Upper lobe of right lung (tissue), 1 donor: ENCODE results near the gene RPUSD3. TPM values are rescaled to one million over a fixed set of nuclear protein-coding genes. Genes with fewer than 3 reads are reported as not detected.
A peak's percentile ranks its signal among the peaks of the same experiment; 100 is the strongest.
"Not testable (repeated sequence)": the region's sequence is repeated elsewhere in the genome, so short reads cannot be mapped to it uniquely, and the experiment has no call there.

Experiments
- ATAC-seq: fragments of 200-7000 bp; cut with Tn5 transposase; one replicate; pipeline ENCODE4 v1.9.1; 2020; ENCODE audit warnings: mild to moderate bottlenecking, moderate library complexity
- DNase-seq: peaks from one replicate; pipeline ENCODE4 v3.0.0-alpha.2; 2020
- H3K27ac ChIP-seq: fragments of 200-600 bp; one replicate; pipeline ENCODE4 v1.8.0; 2022
- H3K27me3 ChIP-seq: fragments of 200-600 bp; one replicate; pipeline ENCODE4 v1.8.0; 2022; ENCODE audit warnings: mild to moderate bottlenecking
- H3K36me3 ChIP-seq: fragments of 200-600 bp; one replicate; pipeline ENCODE4 v1.8.0; 2022
- H3K4me1 ChIP-seq: fragments of 200-600 bp; one replicate; pipeline ENCODE4 v1.8.0; 2022
- H3K4me3 ChIP-seq: fragments of 200-600 bp; one replicate; pipeline ENCODE4 v1.8.0; 2022; ENCODE audit warnings: mild to moderate bottlenecking
- H3K9me3 ChIP-seq: fragments of 200-600 bp; one replicate; pipeline ENCODE4 v1.8.0; 2022
- intact Hi-C: fragments of 100-400 bp; cut with DNase I; formaldehyde crosslinking; loops from one replicate; pipeline ENCODE4 v1.11.0; 2022
- total RNA-seq: library from RNA; stranded (reverse); fragmentation: NEBNext Ultra II Directional; extraction: Animal tissue kit (Norgen Biotek cat#: 25700); gene quantifications from one replicate; pipeline ENCODE4 v1.2.1, GENCODE V29; 2021
- TF ChIP-seq, protein P1 (sequence below): fragments of 200-600 bp; IDR thresholded peaks from one replicate; pipeline ENCODE4 v1.8.0; 2022; ENCODE audit warnings: antibody characterized with exemption
- donor health status: DM: no; HTN: yes; CAD: no; lungs with severe emphysema.

RPUSD3 gene
- total RNA-seq, 1 donor from 2014 or later, result 27.7 TPM

DNA sequence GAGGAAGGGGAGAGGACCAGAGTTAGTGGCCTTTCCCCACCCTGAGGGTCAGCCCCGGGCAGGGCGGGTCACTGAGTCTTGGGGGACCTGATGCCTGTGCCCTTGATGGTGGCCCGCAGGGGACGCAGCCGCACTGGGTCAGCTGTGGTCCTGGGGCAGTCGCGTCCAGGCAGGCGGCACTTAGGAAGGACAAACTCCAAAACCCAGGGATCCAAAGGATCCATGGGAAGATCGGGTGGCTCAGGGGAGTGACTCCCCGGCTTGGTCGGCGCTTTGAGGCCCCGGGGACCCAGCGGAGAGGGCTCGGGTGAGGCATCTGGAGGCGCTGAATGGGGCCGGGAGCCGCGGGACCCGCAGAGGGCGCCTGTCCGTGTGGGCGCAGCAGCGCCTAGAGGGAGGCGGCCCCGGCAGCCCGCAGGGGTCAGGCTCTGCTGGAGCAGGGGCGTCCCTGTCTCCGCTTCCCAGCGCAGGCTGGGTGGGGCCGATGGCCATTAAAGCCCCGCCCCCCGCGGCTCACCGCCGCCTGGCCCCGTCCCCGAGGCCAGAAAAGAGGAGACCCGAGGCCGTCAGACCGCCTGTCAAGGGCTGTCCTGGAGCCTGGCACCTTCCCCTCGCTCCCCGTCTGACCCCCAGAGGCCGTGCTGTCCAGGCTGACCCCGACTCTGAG, 18.7 kb upstream of the RPUSD3 start:
- Histone ChIP-seq H3K4me1 (peaks cover 27% of the 10 kb centered on the region), H3K27ac (no peak overlapping the region), H3K4me3 (peak overlapping the region; percentile 23), H3K9me3 (no peaks in the 10 kb centered on the region), H3K36me3 (no peaks in the 10 kb centered on the region), H3K27me3 (no peaks in the 10 kb centered on the region)
- ATAC-seq (peak; percentile 77), DNase-seq (peak; percentile 80)
- intact Hi-C loops, result no loop called here
- TF ChIP-seq, protein P1, sequence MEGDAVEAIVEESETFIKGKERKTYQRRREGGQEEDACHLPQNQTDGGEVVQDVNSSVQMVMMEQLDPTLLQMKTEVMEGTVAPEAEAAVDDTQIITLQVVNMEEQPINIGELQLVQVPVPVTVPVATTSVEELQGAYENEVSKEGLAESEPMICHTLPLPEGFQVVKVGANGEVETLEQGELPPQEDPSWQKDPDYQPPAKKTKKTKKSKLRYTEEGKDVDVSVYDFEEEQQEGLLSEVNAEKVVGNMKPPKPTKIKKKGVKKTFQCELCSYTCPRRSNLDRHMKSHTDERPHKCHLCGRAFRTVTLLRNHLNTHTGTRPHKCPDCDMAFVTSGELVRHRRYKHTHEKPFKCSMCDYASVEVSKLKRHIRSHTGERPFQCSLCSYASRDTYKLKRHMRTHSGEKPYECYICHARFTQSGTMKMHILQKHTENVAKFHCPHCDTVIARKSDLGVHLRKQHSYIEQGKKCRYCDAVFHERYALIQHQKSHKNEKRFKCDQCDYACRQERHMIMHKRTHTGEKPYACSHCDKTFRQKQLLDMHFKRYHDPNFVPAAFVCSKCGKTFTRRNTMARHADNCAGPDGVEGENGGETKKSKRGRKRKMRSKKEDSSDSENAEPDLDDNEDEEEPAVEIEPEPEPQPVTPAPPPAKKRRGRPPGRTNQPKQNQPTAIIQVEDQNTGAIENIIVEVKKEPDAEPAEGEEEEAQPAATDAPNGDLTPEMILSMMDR, result peak; percentile 42

DNA sequence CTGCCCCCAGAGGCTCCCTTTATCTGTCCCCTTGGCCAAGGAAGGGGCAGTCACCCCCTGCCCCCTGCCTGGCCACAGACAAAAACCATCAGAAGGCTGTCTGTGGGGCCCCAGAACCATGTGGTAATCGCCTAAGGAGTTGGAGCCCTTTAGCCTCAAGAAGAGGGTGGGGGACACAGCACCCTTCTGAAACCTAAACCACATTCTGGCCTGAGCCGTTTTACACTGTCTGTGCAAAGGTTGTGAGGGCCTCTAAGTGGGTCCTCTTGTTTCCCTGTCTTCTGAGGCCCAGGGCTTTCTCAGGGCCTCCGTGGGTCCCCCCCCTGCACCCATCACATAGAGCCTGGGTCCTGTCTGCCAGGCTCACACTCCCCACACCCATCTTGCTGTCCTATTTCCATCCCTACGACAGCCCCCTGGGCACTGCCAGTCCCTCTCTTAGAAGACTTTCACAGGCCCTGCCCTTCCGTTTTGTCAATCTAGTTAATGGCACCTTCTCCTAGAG, 17.9 kb upstream of the RPUSD3 start:
- TF ChIP-seq, protein P1, result no peak
- H3K27ac ChIP-seq, result no peak overlapping the region
- peaks cover 27% of the 10 kb centered on the region for H3K4me1 ChIP-seq
- ATAC-seq, result peak; percentile 50
- H3K36me3 ChIP-seq, result no peaks in the 10 kb centered on the region
- no peaks in the 10 kb centered on the region for H3K9me3 ChIP-seq
- intact Hi-C loops, result no loop called here
- no peak overlapping the region for H3K4me3 ChIP-seq
- DNase-seq, result no peak
- no peaks in the 10 kb centered on the region for H3K27me3 ChIP-seq

DNA sequence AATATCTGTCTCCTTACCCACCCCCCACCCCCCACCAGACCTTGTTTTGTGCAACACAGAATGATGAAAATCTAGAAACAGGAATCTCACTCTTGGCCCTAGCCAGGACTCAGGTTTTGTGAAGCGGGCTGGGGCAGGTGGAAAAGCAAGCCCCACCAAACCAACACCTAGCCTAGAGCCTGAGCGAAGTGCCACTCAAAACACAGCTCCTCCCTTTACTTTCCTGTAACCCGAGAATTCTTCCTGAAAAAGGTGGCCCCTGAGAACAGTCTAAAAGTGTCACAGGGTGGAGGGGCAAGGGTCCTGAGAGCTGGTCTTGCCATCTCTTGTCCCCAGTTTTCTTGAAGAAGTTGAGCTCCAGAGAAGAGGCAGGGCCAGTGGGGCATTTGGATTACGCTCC, 17.4 kb upstream of the RPUSD3 start:
- Histone ChIP-seq H3K9me3 (no peaks in the 10 kb centered on the region), H3K4me1 (peaks cover 27% of the 10 kb centered on the region), H3K27ac (no peak overlapping the region), H3K27me3 (no peaks in the 10 kb centered on the region), H3K4me3 (no peak overlapping the region), H3K36me3 (no peaks in the 10 kb centered on the region)
- ATAC-seq, result no peak
- DNase-seq, result no peak
- intact Hi-C loops, result no loop called here
- TF ChIP-seq, protein P1, result no peak

DNA sequence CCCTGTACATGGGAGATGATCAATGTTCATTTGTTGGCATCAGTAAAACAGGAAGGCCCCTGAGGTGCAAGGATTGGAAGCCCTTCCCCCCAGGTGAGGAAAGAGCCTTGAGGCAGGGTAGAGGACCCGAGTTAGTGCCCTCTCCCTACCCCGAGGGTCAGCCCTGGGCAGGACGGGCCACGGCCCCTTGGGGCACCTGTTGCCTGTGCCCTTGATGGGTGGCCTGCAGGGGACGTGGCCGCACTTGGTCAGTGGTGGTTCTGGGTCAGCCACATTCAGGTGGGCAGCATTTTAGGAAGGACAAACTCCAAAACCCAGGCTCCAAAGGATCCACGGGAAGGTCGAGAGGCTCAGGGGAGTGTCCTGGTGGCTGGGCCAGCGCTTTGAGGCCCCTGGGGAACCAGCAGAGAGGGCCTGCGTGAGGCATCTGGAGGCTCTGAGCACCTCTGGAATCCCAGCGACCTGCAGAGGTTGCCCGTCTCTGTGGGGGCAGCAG, 15.8 kb upstream of the RPUSD3 start:
- H3K36me3 ChIP-seq, result no peaks in the 10 kb centered on the region
- H3K4me1 ChIP-seq, result peaks cover 19% of the 10 kb centered on the region
- H3K4me3 ChIP-seq, result no peak overlapping the region
- no peaks in the 10 kb centered on the region for H3K9me3 ChIP-seq
- no peak overlapping the region for H3K27ac ChIP-seq
- H3K27me3 ChIP-seq, result no peaks in the 10 kb centered on the region
- TF ChIP-seq, protein P1, result no peak
- DNase-seq, result no peak
- intact Hi-C loops, result no loop called here
- no peak for ATAC-seq

DNA sequence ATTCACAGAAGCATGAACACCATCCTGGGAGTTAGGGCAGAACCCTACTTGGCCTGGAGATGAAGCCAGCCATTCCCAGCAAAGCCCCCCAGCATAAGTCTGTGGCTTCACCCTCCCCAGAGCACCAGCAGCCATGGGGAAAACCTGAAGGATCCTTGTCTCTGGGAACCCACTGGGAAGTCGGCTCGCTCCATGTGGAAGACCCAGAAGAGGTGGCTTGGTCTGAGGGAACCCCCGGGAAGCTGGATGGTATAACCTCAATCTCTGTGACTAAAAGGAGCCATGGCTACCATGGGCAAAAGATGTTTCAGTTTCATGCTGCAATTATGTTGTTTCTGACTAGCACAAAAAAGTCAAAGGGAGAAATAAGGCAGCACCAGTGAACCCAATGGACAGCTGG, 11.8 kb upstream of the RPUSD3 start:
- DNase-seq, result no peak
- intact Hi-C loops, result no loop called here
- ATAC-seq, result no peak
- TF ChIP-seq, protein P1, result no peak
- Histone ChIP-seq H3K36me3 (no peaks in the 10 kb centered on the region), H3K9me3 (no peaks in the 10 kb centered on the region), H3K4me1 (peaks cover 12% of the 10 kb centered on the region), H3K27me3 (no peaks in the 10 kb centered on the region), H3K27ac (no peak overlapping the region), H3K4me3 (no peak overlapping the region)

DNA sequence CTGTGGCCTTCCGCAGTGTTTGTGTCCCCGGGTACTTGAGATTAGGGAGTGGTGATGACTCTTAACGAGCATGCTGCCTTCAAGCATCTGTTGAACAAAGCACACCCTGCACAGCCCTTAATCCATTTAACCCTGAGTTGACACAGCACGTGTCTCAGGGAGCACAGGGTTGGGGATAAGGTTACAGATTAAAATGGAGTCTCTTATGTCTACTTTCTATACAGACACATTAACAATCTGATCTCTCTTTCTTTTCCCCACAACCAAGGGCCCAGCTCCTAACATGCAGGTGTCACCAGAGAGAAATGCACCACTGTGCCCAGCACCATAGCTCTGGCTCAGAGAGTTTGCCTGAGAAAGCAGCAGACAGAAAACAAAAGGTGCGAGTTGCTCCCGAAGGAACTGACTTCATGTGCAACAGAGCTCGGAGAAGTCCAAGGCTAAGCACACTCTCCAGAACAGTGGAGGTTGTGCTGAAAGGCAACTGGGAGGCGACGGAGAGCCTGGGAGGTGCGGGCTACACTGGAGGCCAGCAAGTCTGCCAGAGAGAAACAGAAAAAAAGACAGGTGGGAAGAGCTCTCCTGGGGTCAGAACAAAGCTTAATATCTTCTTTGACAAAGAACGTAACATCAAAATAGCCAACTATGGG, 10.6 kb upstream of the RPUSD3 start:
- intact Hi-C loops, H3K4me3 ChIP-seq, H3K27ac ChIP-seq, H3K9me3 ChIP-seq, DNase-seq, H3K27me3 ChIP-seq, H3K36me3 ChIP-seq: not testable (repeated sequence)
- ATAC-seq, result peak; percentile 26
- H3K4me1 ChIP-seq, result peaks cover 12% of the 10 kb centered on the region
